NCI-H2227 treated with DMSO at 0.1 percent for 48 hours (cell line): ENCODE data around the gene KREMEN2.

Source experiments
- DNase-seq: peaks from one replicate; lab custom pipeline; 2025; lab: John Stamatoyannopoulos, UW

KREMEN2 gene

GRCh38 chr16:3004781-3005284 is 40.8 kb downstream of the KREMEN2 start:
- no peak for DNase-seq

- DNase-seq = no peak
Observed at GRCh38 chr16:3007059-3007956, 43.2 kb downstream of the KREMEN2 start.

- no peak for DNase-seq
Observed at GRCh38 chr16:3007957-3008689, 44.0 kb downstream of the KREMEN2 start.

GRCh38 chr16:3008690-3009037 is 44.6 kb downstream of the KREMEN2 start:
- no peak for DNase-seq

- DNase-seq = no peak
Observed at GRCh38 chr16:3009568-3010390, 45.7 kb downstream of the KREMEN2 start.

- DNase-seq = no peak
Observed at GRCh38 chr16:3010510-3010909, 46.4 kb downstream of the KREMEN2 start.

- DNase-seq = no peak
Observed at GRCh38 chr16:3012246-3012645, 48.2 kb downstream of the KREMEN2 start.

GRCh38 chr16:3012828-3013420 is 48.8 kb downstream of the KREMEN2 start, which contains the start of gene CLDN9:
TSS of gene CLDN9 (plus strand) at chr16:3012923. CDS start at chr16:3013363, 440 bp downstream.
- no peak for DNase-seq

GRCh38 chr16:3013491-3013951 is 49.4 kb downstream of the KREMEN2 start:
- no peak for DNase-seq

- no peak for DNase-seq
Observed at GRCh38 chr16:3013998-3014690, 50.1 kb downstream of the KREMEN2 start.

- no peak for DNase-seq
Observed at GRCh38 chr16:3014971-3015370, 50.9 kb downstream of the KREMEN2 start.

GRCh38 chr16:3015865-3016521 is 51.9 kb downstream of the KREMEN2 start:
- DNase-seq = no peak

- no peak for DNase-seq
Observed at GRCh38 chr16:3017344-3017743, 53.3 kb downstream of the KREMEN2 start.
